Mesendoderm (in vitro differentiated cells): ENCODE measurements around the gene KCNAB3.

Experiments used
- DNase-seq: peaks from one replicate; pipeline ENCODE4 v3.0.0; 2013
- H2AK5ac ChIP-seq: 2 replicates; pipeline ENCODE4 v1.6.1; 2013; ENCODE audit warnings: low read length, inconsistent platforms
- H2BK120ac ChIP-seq: 2 replicates; pipeline ENCODE4 v1.6.1; 2013; ENCODE audit warnings: low read depth, mild to moderate bottlenecking, low read length, moderate library complexity, mixed read lengths
- H2BK15ac ChIP-seq: replicated peaks from 2 replicates; pipeline ENCODE4 v1.6.1; 2013; ENCODE audit warnings: low read depth, mild to moderate bottlenecking, moderate library complexity
- H2BK5ac ChIP-seq: 2 replicates; pipeline ENCODE4 v1.6.1; 2013; ENCODE audit warnings: low read length, inconsistent platforms
- H3K18ac ChIP-seq: 2 replicates; pipeline ENCODE4 v1.6.1; 2013; ENCODE audit warnings: mild to moderate bottlenecking, low read length, mixed read lengths
- H3K23ac ChIP-seq: one replicate; pipeline ENCODE4 v1.6.1; 2013; ENCODE audit warnings: low read length
- H3K27ac ChIP-seq: 2 replicates; pipeline ENCODE4 v1.5.1; 2013; ENCODE audit warnings: low read depth, mild to moderate bottlenecking, inconsistent platforms, low read length, moderate library complexity
- H3K27me3 ChIP-seq: 2 replicates; pipeline ENCODE4 v1.6.1; 2013; ENCODE audit warnings: low read length, control low read depth, mild to moderate bottlenecking, inconsistent platforms; ENCODE audit not compliant: insufficient read depth, poor library complexity
- H3K36me3 ChIP-seq: 2 replicates; pipeline ENCODE4 v1.6.1; 2013; ENCODE audit warnings: low read length, inconsistent platforms; ENCODE audit not compliant: control insufficient read depth, insufficient read depth
- H3K4ac ChIP-seq: one replicate; pipeline ENCODE4 v1.6.1; 2013; ENCODE audit warnings: low read depth, mild to moderate bottlenecking, low read length, moderate library complexity
- H3K4me1 ChIP-seq: 2 replicates; pipeline ENCODE4 v1.6.1; 2013; ENCODE audit warnings: low read depth, low read length, inconsistent platforms; ENCODE audit not compliant: control insufficient read depth
- H3K4me2 ChIP-seq: 2 replicates; pipeline ENCODE4 v1.6.1; 2013; ENCODE audit warnings: low read length
- H3K4me3 ChIP-seq: 2 replicates; pipeline ENCODE4 v1.5.1; 2013; ENCODE audit warnings: mild to moderate bottlenecking, low read length
- H3K56ac ChIP-seq: one replicate; pipeline ENCODE4 v1.6.1; 2013; ENCODE audit warnings: low read length
- H3K79me1 ChIP-seq: 2 replicates; pipeline ENCODE4 v1.6.1; 2013; ENCODE audit warnings: low read length, inconsistent platforms
- H3K79me2 ChIP-seq: 2 replicates; pipeline ENCODE4 v1.6.1; 2013; ENCODE audit warnings: mild to moderate bottlenecking, low read length; ENCODE audit not compliant: control insufficient read depth, insufficient read depth
- H3K9ac ChIP-seq: 2 replicates; pipeline ENCODE4 v1.6.1; 2013; ENCODE audit warnings: low read length, inconsistent platforms
- H4K5ac ChIP-seq: one replicate; pipeline ENCODE4 v1.6.1; 2013; ENCODE audit warnings: low read length
- H4K8ac ChIP-seq: one replicate; pipeline ENCODE4 v1.6.1; 2013; ENCODE audit warnings: low read depth, mild to moderate bottlenecking, control low read depth, low read length, moderate library complexity
- WGBS: extraction: QIAGEN DNeasy Blood & Tissue Kit; methylation state at CpG from one replicate; pipeline ENCODE4 v1.1.7; 2013; ENCODE audit warnings: low lambda C conversion rate, missing lambda C conversion rate; ENCODE audit not compliant: insufficient coverage; ENCODE audit errors: extremely low coverage; 5-methylcytosine and 5-hydroxymethylcytosine counted together

The KCNAB3 gene

GRCh38 chr17:7947651-7948050 is 18.0 kb upstream of the KCNAB3 start:
- no peak overlapping the region for H3K56ac ChIP-seq
- no peak overlapping the region for H3K23ac ChIP-seq
- no peak overlapping the region for H4K8ac ChIP-seq
- H3K4me3 ChIP-seq: no peak overlapping the region
- H2BK15ac ChIP-seq: no peak overlapping the region
- no peak overlapping the region for H3K27ac ChIP-seq
- no peak for DNase-seq
- no peak overlapping the region for H3K4me2 ChIP-seq
- H3K27me3 ChIP-seq: no peaks in the 10 kb centered on the region
- H4K5ac ChIP-seq: no peak overlapping the region
- no peak overlapping the region for H2BK5ac ChIP-seq
- H2BK120ac ChIP-seq: no peak overlapping the region
- no peaks in the 10 kb centered on the region for H3K79me2 ChIP-seq
- H3K4ac ChIP-seq: no peak overlapping the region
- no peaks in the 10 kb centered on the region for H3K79me1 ChIP-seq
- no peak overlapping the region for H2AK5ac ChIP-seq
- WGBS: no CpG with 5 or more reads among the region's 5 CpGs
- no peak overlapping the region for H3K9ac ChIP-seq
- peaks cover 22% of the 10 kb centered on the region for H3K36me3 ChIP-seq
- no peak overlapping the region for H3K18ac ChIP-seq
- H3K4me1 ChIP-seq: no peaks in the 10 kb centered on the region

GRCh38 chr17:7946441-7946840 is 16.8 kb upstream of the KCNAB3 start:
- Histone ChIP-seq H3K18ac (no peak overlapping the region), H3K79me1 (no peaks in the 10 kb centered on the region), H3K4me3 (no peak overlapping the region), H3K79me2 (no peaks in the 10 kb centered on the region), H3K36me3 (peaks cover 22% of the 10 kb centered on the region), H3K4ac (no peak overlapping the region), H2BK120ac (no peak overlapping the region), H2BK15ac (no peak overlapping the region), H3K4me2 (no peak overlapping the region), H3K27ac (no peak overlapping the region), H4K5ac (no peak overlapping the region), H4K8ac (no peak overlapping the region), H3K4me1 (no peaks in the 10 kb centered on the region), H3K9ac (no peak overlapping the region), H2BK5ac (no peak overlapping the region), H3K56ac (no peak overlapping the region), H3K23ac (no peak overlapping the region), H2AK5ac (no peak overlapping the region), H3K27me3 (no peaks in the 10 kb centered on the region)
- WGBS: no CpG with 5 or more reads among the region's 5 CpGs
- no peak for DNase-seq

- no peak overlapping the region for H4K8ac ChIP-seq
- no peak overlapping the region for H3K23ac ChIP-seq
- H3K4me2 ChIP-seq: no peak overlapping the region
- H3K27ac ChIP-seq: no peak overlapping the region
- H3K79me1 ChIP-seq: no peaks in the 10 kb centered on the region
- no peak overlapping the region for H3K9ac ChIP-seq
- no peak overlapping the region for H3K4ac ChIP-seq
- H3K79me2 ChIP-seq: no peaks in the 10 kb centered on the region
- H2AK5ac ChIP-seq: no peak overlapping the region
- peaks cover 24% of the 10 kb centered on the region for H3K36me3 ChIP-seq
- no peak overlapping the region for H3K56ac ChIP-seq
- no peak overlapping the region for H2BK120ac ChIP-seq
- no peak overlapping the region for H3K4me3 ChIP-seq
- no peak overlapping the region for H2BK5ac ChIP-seq
- no peak for DNase-seq
- H3K27me3 ChIP-seq: no peaks in the 10 kb centered on the region
- no peaks in the 10 kb centered on the region for H3K4me1 ChIP-seq
- H4K5ac ChIP-seq: no peak overlapping the region
- no peak overlapping the region for H2BK15ac ChIP-seq
- WGBS: no CpG with 5 or more reads among the region's 7 CpGs
- no peak overlapping the region for H3K18ac ChIP-seq
Measured at GRCh38 chr17:7945651-7946050, 16.0 kb upstream of the KCNAB3 start.

GRCh38 chr17:7944326-7944725 is 14.7 kb upstream of the KCNAB3 start:
- Histone ChIP-seq H3K4ac (no peak overlapping the region), H2AK5ac (no peak overlapping the region), H3K27ac (no peak overlapping the region), H3K36me3 (peaks cover 28% of the 10 kb centered on the region), H3K9ac (no peak overlapping the region), H2BK5ac (no peak overlapping the region), H3K27me3 (no peaks in the 10 kb centered on the region), H2BK15ac (no peak overlapping the region), H3K23ac (no peak overlapping the region), H3K79me2 (no peaks in the 10 kb centered on the region), H3K79me1 (no peaks in the 10 kb centered on the region), H3K4me2 (no peak overlapping the region), H4K8ac (no peak overlapping the region), H3K4me1 (no peaks in the 10 kb centered on the region), H3K4me3 (no peak overlapping the region), H3K18ac (no peak overlapping the region), H4K5ac (no peak overlapping the region), H3K56ac (no peak overlapping the region), H2BK120ac (no peak overlapping the region)
- DNase-seq: no peak
- WGBS: no CpG with 5 or more reads among the region's 9 CpGs

GRCh38 chr17:7943291-7943690 is 13.6 kb upstream of the KCNAB3 start:
- no peak overlapping the region for H3K56ac ChIP-seq
- H4K5ac ChIP-seq: no peak overlapping the region
- H3K4me1 ChIP-seq: no peaks in the 10 kb centered on the region
- no peak overlapping the region for H3K4me3 ChIP-seq
- H3K27me3 ChIP-seq: no peaks in the 10 kb centered on the region
- no peak overlapping the region for H3K23ac ChIP-seq
- H2BK15ac ChIP-seq: no peak overlapping the region
- no peak overlapping the region for H3K4me2 ChIP-seq
- H2BK120ac ChIP-seq: no peak overlapping the region
- no peak overlapping the region for H3K18ac ChIP-seq
- H2AK5ac ChIP-seq: no peak overlapping the region
- no peak overlapping the region for H3K27ac ChIP-seq
- H3K36me3 ChIP-seq: peaks cover 24% of the 10 kb centered on the region
- H3K79me1 ChIP-seq: no peaks in the 10 kb centered on the region
- no peak overlapping the region for H2BK5ac ChIP-seq
- DNase-seq: no peak
- no peak overlapping the region for H4K8ac ChIP-seq
- H3K4ac ChIP-seq: no peak overlapping the region
- H3K9ac ChIP-seq: no peak overlapping the region
- no peaks in the 10 kb centered on the region for H3K79me2 ChIP-seq
- WGBS: no CpG with 5 or more reads among the region's 13 CpGs

GRCh38 chr17:7940743-7941142 is 11.1 kb upstream of the KCNAB3 start:
- no peak overlapping the region for H3K4me3 ChIP-seq
- H3K4me2 ChIP-seq: no peak overlapping the region
- DNase-seq: no peak
- no peaks in the 10 kb centered on the region for H3K4me1 ChIP-seq
- H4K5ac ChIP-seq: no peak overlapping the region
- H3K27ac ChIP-seq: no peak overlapping the region
- H3K18ac ChIP-seq: no peak overlapping the region
- H3K56ac ChIP-seq: no peak overlapping the region
- no peak overlapping the region for H2BK15ac ChIP-seq
- H2BK120ac ChIP-seq: no peak overlapping the region
- no peaks in the 10 kb centered on the region for H3K79me1 ChIP-seq
- H2AK5ac ChIP-seq: no peak overlapping the region
- no peaks in the 10 kb centered on the region for H3K79me2 ChIP-seq
- H3K27me3 ChIP-seq: no peaks in the 10 kb centered on the region
- peaks cover 16% of the 10 kb centered on the region for H3K36me3 ChIP-seq
- H2BK5ac ChIP-seq: no peak overlapping the region
- H3K23ac ChIP-seq: no peak overlapping the region
- H3K9ac ChIP-seq: no peak overlapping the region
- no peak overlapping the region for H4K8ac ChIP-seq
- WGBS: no CpG with 5 or more reads among the region's 6 CpGs
- H3K4ac ChIP-seq: no peak overlapping the region
